Parathyroid adenoma (tissue), 2 donors: ENCODE results near the gene KCNT1.

Experiments
- H2AFZ ChIP-seq: fragments of 300-600 bp; sonication (generic); one replicate; pipeline ENCODE4 v1.7.0; 2017; ENCODE audit warnings: antibody characterized with exemption, mild to moderate bottlenecking
- H3K27ac ChIP-seq: fragments of 300-600 bp; sonication (generic); one replicate; pipeline ENCODE4 v1.7.0; 2017
- H3K27me3 ChIP-seq: fragments of 300-600 bp; sonication (generic); one replicate; pipeline ENCODE4 v1.7.0; 2017; ENCODE audit warnings: low read length; ENCODE audit not compliant: control insufficient read depth, insufficient read depth
- H3K36me3 ChIP-seq: fragments of 300-600 bp; sonication (generic); one replicate; pipeline ENCODE4 v1.7.0; 2017; ENCODE audit warnings: low read length; ENCODE audit not compliant: control insufficient read depth, insufficient read depth
- H3K4me1 ChIP-seq: fragments of 300-600 bp; sonication (generic); one replicate; pipeline ENCODE4 v1.7.0; 2017; ENCODE audit warnings: control low read depth
- H3K4me2 ChIP-seq: fragments of 300-600 bp; sonication (generic); one replicate; pipeline ENCODE4 v1.7.0; 2017; ENCODE audit warnings: low read length
- H3K4me3 ChIP-seq: fragments of 300-600 bp; sonication (generic); one replicate; pipeline ENCODE4 v1.7.0; 2017; ENCODE audit warnings: low read depth, low read length
- H3K79me2 ChIP-seq: fragments of 300-600 bp; sonication (generic); one replicate; pipeline ENCODE4 v1.7.0; 2017; ENCODE audit warnings: control low read depth
- H3K9ac ChIP-seq: fragments of 300-600 bp; sonication (generic); one replicate; pipeline ENCODE4 v1.7.0; 2017; ENCODE audit warnings: mild to moderate bottlenecking
- H3K9me3 ChIP-seq: fragments of 300-600 bp; sonication (generic); one replicate; pipeline ENCODE4 v1.7.0; 2017; ENCODE audit warnings: low read length; ENCODE audit not compliant: control insufficient read depth
- CTCF ChIP-seq: fragments of 300-600 bp; sonication (generic); IDR thresholded peaks from one replicate; pipeline ENCODE4 v1.7.0; 2017; ENCODE audit warnings: antibody characterized with exemption, mild to moderate bottlenecking
- donor health status: primary hyperparathyroidism.

KCNT1 gene

GRCh38 chr9:135772056-135772646 is 70.2 kb downstream of the KCNT1 start:
- no peak overlapping the region for H3K4me2 ChIP-seq
- H3K9me3 ChIP-seq, result no peaks in the 10 kb centered on the region
- H3K36me3 ChIP-seq, result no peaks in the 10 kb centered on the region
- no peaks in the 10 kb centered on the region for H3K79me2 ChIP-seq
- no peaks in the 10 kb centered on the region for H3K4me1 ChIP-seq
- H2AFZ ChIP-seq, result no peak overlapping the region
- no peak for TF ChIP-seq CTCF
- no peak overlapping the region for H3K9ac ChIP-seq
- no peaks in the 10 kb centered on the region for H3K27me3 ChIP-seq
- H3K4me3 ChIP-seq, result no peak overlapping the region
- H3K27ac ChIP-seq, result no peak overlapping the region

GRCh38 chr9:135772702-135773493 is 70.9 kb downstream of the KCNT1 start:
- Histone ChIP-seq H3K4me1 (no peaks in the 10 kb centered on the region), H2AFZ (no peak overlapping the region), H3K27me3 (no peaks in the 10 kb centered on the region), H3K27ac (no peak overlapping the region), H3K79me2 (no peaks in the 10 kb centered on the region), H3K36me3 (no peaks in the 10 kb centered on the region), H3K9ac (no peak overlapping the region), H3K9me3 (no peaks in the 10 kb centered on the region), H3K4me3 (no peak overlapping the region), H3K4me2 (no peak overlapping the region)
- no peak for TF ChIP-seq CTCF

- H3K9ac ChIP-seq, result no peak overlapping the region
- H3K4me1 ChIP-seq, result no peaks in the 10 kb centered on the region
- TF ChIP-seq CTCF, result no peak
- no peaks in the 10 kb centered on the region for H3K36me3 ChIP-seq
- H3K79me2 ChIP-seq, result no peaks in the 10 kb centered on the region
- no peak overlapping the region for H2AFZ ChIP-seq
- no peak overlapping the region for H3K4me3 ChIP-seq
- H3K9me3 ChIP-seq, result no peaks in the 10 kb centered on the region
- H3K27me3 ChIP-seq, result no peaks in the 10 kb centered on the region
- no peak overlapping the region for H3K4me2 ChIP-seq
- no peak overlapping the region for H3K27ac ChIP-seq
Measured at GRCh38 chr9:135773530-135774238, 71.7 kb downstream of the KCNT1 start.

- no peaks in the 10 kb centered on the region for H3K36me3 ChIP-seq
- H3K27me3 ChIP-seq, result no peaks in the 10 kb centered on the region
Measured at GRCh38 chr9:135774239-135774747, 72.3 kb downstream of the KCNT1 start.

More at GRCh38 chr9:135774239-135774747, 72.3 kb downstream of the KCNT1 start:
- H3K27ac ChIP-seq, result no peak overlapping the region
- H3K4me3 ChIP-seq, result no peak overlapping the region
- no peak overlapping the region for H3K4me2 ChIP-seq
- no peaks in the 10 kb centered on the region for H3K4me1 ChIP-seq
- H3K79me2 ChIP-seq, result no peaks in the 10 kb centered on the region
- no peaks in the 10 kb centered on the region for H3K9me3 ChIP-seq
- H2AFZ ChIP-seq, result no peak overlapping the region
- H3K9ac ChIP-seq, result no peak overlapping the region
- no peak for TF ChIP-seq CTCF
